GM12878 (cell line): ENCODE results near the gene MYLIP. TPM values are rescaled to one million over a fixed set of nuclear protein-coding genes. Genes with fewer than 3 reads are reported as not detected.

Source experiments
- ATAC-seq: fragments of 200-7000 bp; cut with Tn5 transposase; 3 replicates; pipeline ENCODE4 v1.9.1; 2020; ENCODE audit warnings: mild to moderate bottlenecking, moderate library complexity
- BruUV-seq: library from RNA; stranded (reverse); fragments of 400-500 nt; replicated peaks from 2 replicates; lab custom pipeline; 2021; lab: Mats Ljungman, UMichigan
- CTCF ChIA-PET: fragments of 300-600 bp; sonication (Branson Sonifier 250); formaldehyde crosslinking; extraction: SDS; loops from one replicate; lab custom pipeline; 2021; ENCODE audit warnings: inconsistent platforms; lab: Yijun Ruan, JAX
- POLR2A ChIA-PET: fragments of 350-600 bp; formaldehyde crosslinking; extraction: SDS; loops from one replicate; lab custom pipeline; 2021; ENCODE audit warnings: inconsistent platforms; lab: Charles Lee
- RAD21 ChIA-PET: fragments of 300-600 bp; sonication (Branson Sonifier 250); formaldehyde crosslinking; loops from one replicate; lab custom pipeline; 2023; ENCODE audit warnings: antibody characterized with exemption; ENCODE audit not compliant: unreplicated experiment; lab: Charles Lee
- SMC1A ChIA-PET: fragments of 300-600 bp; sonication (Branson Sonifier 250); formaldehyde crosslinking; loops from one replicate; lab custom pipeline; 2023; ENCODE audit not compliant: unreplicated experiment, uncharacterized antibody; lab: Charles Lee
- DNase-seq: peaks from one replicate; pipeline ENCODE4 v3.0.0-alpha.2; 2011; ENCODE audit warnings: low read depth, low spot score
- FAIRE-seq: peaks from 3 replicates; lab custom pipeline; 2011; peaks lifted over from hg19 to GRCh38; lab: Jason Lieb, UNC
- H2AFZ ChIP-seq: 2 replicates; pipeline ENCODE4 v1.6.0; 2011; ENCODE audit warnings: low read depth, low read length, control low read depth; ENCODE audit not compliant: control insufficient read depth
- H3K27ac ChIP-seq: 2 replicates; pipeline ENCODE4 v1.5.1; 2011; ENCODE audit warnings: control low read depth; ENCODE audit not compliant: control insufficient read depth, insufficient read depth
- H3K27me3 ChIP-seq, 2 experiments: replicated peaks in 1 of 2; 2 replicates each; pipeline versions ENCODE4 v1.6.0 to v1.6.1; 2011; ENCODE audit warnings: low read length in 1 of 2; ENCODE audit not compliant: control insufficient read depth in 2 of 2, insufficient read depth in 2 of 2
- H3K36me3 ChIP-seq, 2 experiments: 2 replicates each; pipeline ENCODE4 v1.5.1; 2011; ENCODE audit warnings: low read length in 1 of 2; ENCODE audit not compliant: control insufficient read depth in 2 of 2, insufficient read depth in 2 of 2
- H3K4me1 ChIP-seq: 2 replicates; pipeline ENCODE4 v1.6.1; 2011; ENCODE audit warnings: mild to moderate bottlenecking, low read length, moderate library complexity, mixed read lengths; ENCODE audit not compliant: control insufficient read depth, insufficient read depth
- H3K4me2 ChIP-seq: 2 replicates; pipeline ENCODE4 v1.6.0; 2011; ENCODE audit warnings: control low read depth; ENCODE audit not compliant: control insufficient read depth, insufficient read depth
- H3K4me3 ChIP-seq: fragments of 200-600 bp; sonication (generic); 2 replicates; pipeline ENCODE4 v1.5.1; 2016
- H3K79me2 ChIP-seq: 2 replicates; pipeline ENCODE4 v1.6.0; 2011; ENCODE audit warnings: low read length; ENCODE audit not compliant: control insufficient read depth, insufficient read depth
- H3K9ac ChIP-seq: 2 replicates; pipeline ENCODE4 v1.8.0; 2011; ENCODE audit warnings: low read length, control low read depth, mixed read lengths; ENCODE audit not compliant: control insufficient read depth, insufficient read depth
- H3K9me3 ChIP-seq: replicated peaks from 3 replicates; pipeline ENCODE4 v1.5.1; 2011; ENCODE audit warnings: mild to moderate bottlenecking, low read length; ENCODE audit not compliant: control insufficient read depth, insufficient read depth
- H4K20me1 ChIP-seq: 2 replicates; pipeline ENCODE4 v1.6.0; 2011; ENCODE audit not compliant: control insufficient read depth, insufficient read depth
- BCL11A ChIP-seq: IDR thresholded peaks from 2 replicates; pipeline ENCODE4 v1.6.1; 2011; ENCODE audit warnings: low read depth, low read length
- BRCA1 ChIP-seq: IDR thresholded peaks from 2 replicates; pipeline ENCODE4 v1.6.1; 2011; ENCODE audit warnings: low read depth, low read length, improper control_type of control experiment
- MXI1 ChIP-seq: fragments of 150-350 bp; IDR thresholded peaks from 2 replicates; pipeline ENCODE4 v1.6.1; 2011; ENCODE audit warnings: low read depth, mild to moderate bottlenecking, inconsistent platforms, low read length, improper control_type of control experiment
- MYC ChIP-seq: IDR thresholded peaks from 2 replicates; pipeline ENCODE4 v1.6.1; 2011; ENCODE audit warnings: mild to moderate bottlenecking, low read length, moderate library complexity, inconsistent platforms; ENCODE audit not compliant: insufficient read depth, insufficient replicate concordance, insufficient read length, severe bottlenecking
- NFYA ChIP-seq: IDR thresholded peaks from 2 replicates; pipeline ENCODE4 v1.6.1; 2011; ENCODE audit warnings: low read depth, mild to moderate bottlenecking, low read length, improper control_type of control experiment, borderline replicate concordance
- NR2C1 ChIP-seq: fragments of 450-650 bp; IDR thresholded peaks from 2 replicates; pipeline ENCODE4 v1.6.1; 2017; ENCODE audit warnings: antibody characterized with exemption, mild to moderate bottlenecking, moderate library complexity
- NR2F1 ChIP-seq: fragments of 450-650 bp; conservative IDR thresholded peaks from 2 replicates; pipeline ENCODE4 v1.6.1; 2017; ENCODE audit warnings: mild to moderate bottlenecking
- POU2F2 ChIP-seq: IDR thresholded peaks from 3 replicates; pipeline ENCODE4 v1.6.1; 2011; ENCODE audit warnings: low read depth, mild to moderate bottlenecking, low read length, borderline replicate concordance
- RELA ChIP-seq: fragments of 450-650 bp; IDR thresholded peaks from 2 replicates; pipeline ENCODE4 v1.8.0; 2014; ENCODE audit warnings: borderline replicate concordance; ENCODE audit not compliant: partially characterized antibody
- SIN3A ChIP-seq: IDR thresholded peaks from 2 replicates; pipeline ENCODE4 v1.6.1; 2012; ENCODE audit warnings: low read depth, low read length, improper control_type of control experiment
- SREBF2 ChIP-seq: IDR thresholded peaks from 2 replicates; pipeline ENCODE4 v1.6.1; 2012; ENCODE audit warnings: mild to moderate bottlenecking, low read length
- ZNF207 ChIP-seq: fragments of 450-650 bp; IDR thresholded peaks from 2 replicates; pipeline ENCODE4 v1.6.1; 2014; ENCODE audit warnings: antibody characterized with exemption, mild to moderate bottlenecking, borderline replicate concordance
- ZNF622 ChIP-seq: fragments of 450-650 bp; IDR thresholded peaks from 2 replicates; pipeline ENCODE4 v1.6.1; 2017; ENCODE audit warnings: mild to moderate bottlenecking, inconsistent platforms
- WGBS: methylation state at CpG from one replicate; pipeline ENCODE4 v1.1.6; 2016; ENCODE audit warnings: low lambda C conversion rate; ENCODE audit not compliant: insufficient replicate concordance, insufficient coverage; ENCODE audit errors: missing lambda C conversion rate; 5-methylcytosine and 5-hydroxymethylcytosine counted together
- in situ Hi-C: fragments of 300-500 bp; cut with MboI; formaldehyde crosslinking; loops from 9 replicates; pipeline ENCODE4 v1.14.3; 2018; ENCODE audit warnings: mixed read lengths
- intact Hi-C: fragments of 100-400 bp; cut with micrococcal nuclease; formaldehyde crosslinking; loops from one replicate; pipeline ENCODE4 v1.14.2; 2022; ENCODE audit not compliant: unreplicated experiment
- polyA plus RNA-seq, 11 experiments: library from polyadenylated mRNA; depleted of rRNA in 4 of 11; unstranded in 6 of 11; stranded (reverse) in 5 of 11; fragments of >200 nt; fragmentation: Nextera tagmentation in 4 of 11; fragmentation: Illumina TruSeq in 1 of 11; extraction: Ambion mirVana in 4 of 11; extraction: Trizol in 1 of 11; gene quantifications; 1 replicate in 1 of 11; 2 replicates in 10 of 11; pipeline versions ENCODE4 v1.2.1 to v1.2.3, GENCODE V29; 2011 to 2016; ENCODE audit warnings: inconsistent platforms in 2 of 11, missing spikeins in 2 of 11, low read depth in 1 of 11
- total RNA-seq, 4 experiments: library from RNA; depleted of rRNA in 3 of 4; stranded (reverse); fragments of >200 nt in 3 of 4; fragmentation: Illumina TruSeq in 1 of 4; extraction: Trizol in 1 of 4; gene quantifications; 2 replicates each; pipeline versions ENCODE4 v1.2.1 to v1.2.3, GENCODE V29; 2013 to 2021
- TF ChIP-seq, protein P1 (sequence below): IDR thresholded peaks from 2 replicates; pipeline ENCODE4 v1.6.1; 2011; ENCODE audit warnings: low read depth, mild to moderate bottlenecking, low read length, moderate library complexity, borderline replicate concordance; ENCODE audit errors: extremely low read depth
- TF ChIP-seq, protein P2 (sequence below): IDR thresholded peaks from 2 replicates; pipeline ENCODE4 v1.6.1; 2011; ENCODE audit warnings: borderline replicate concordance, low read depth, mild to moderate bottlenecking, moderate library complexity, low read length; ENCODE audit not compliant: insufficient read depth, poor library complexity, severe bottlenecking

The MYLIP gene
- total and polyA plus RNA-seq, 10 of the 15 experiments (the other 5 are each of a cell fraction or from before 2014, with no cell fraction given) = 5.3 to 123 (median 12.5) TPM

DNA sequence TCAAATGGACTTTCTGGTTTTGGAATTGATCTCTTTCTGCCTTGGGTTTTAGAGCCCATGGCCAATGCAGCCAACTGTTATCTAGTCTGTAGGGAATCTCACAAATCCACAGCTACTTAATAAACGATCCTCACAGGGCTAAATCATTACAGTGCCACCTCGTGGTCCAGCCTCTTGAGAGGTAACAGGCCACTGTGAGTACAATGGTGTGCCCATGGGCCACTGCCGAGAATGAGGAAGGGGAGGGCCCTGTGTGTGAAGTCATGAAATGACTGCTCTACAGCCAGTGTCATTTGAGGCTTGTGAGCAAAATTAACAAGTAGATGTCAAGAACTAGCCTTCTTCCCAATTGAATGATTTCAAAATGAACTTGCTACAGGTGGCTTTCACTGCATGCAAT is 55.2 kb downstream of the MYLIP start (continued):
- no peak for TF ChIP-seq POU2F2
- no peak for TF ChIP-seq ZNF207
- TF ChIP-seq, protein P1, sequence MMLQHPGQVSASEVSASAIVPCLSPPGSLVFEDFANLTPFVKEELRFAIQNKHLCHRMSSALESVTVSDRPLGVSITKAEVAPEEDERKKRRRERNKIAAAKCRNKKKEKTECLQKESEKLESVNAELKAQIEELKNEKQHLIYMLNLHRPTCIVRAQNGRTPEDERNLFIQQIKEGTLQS = no peak
- TF ChIP-seq NFYA = no peak
- no peak for TF ChIP-seq ZNF622
- no peak for TF ChIP-seq MYC

DNA sequence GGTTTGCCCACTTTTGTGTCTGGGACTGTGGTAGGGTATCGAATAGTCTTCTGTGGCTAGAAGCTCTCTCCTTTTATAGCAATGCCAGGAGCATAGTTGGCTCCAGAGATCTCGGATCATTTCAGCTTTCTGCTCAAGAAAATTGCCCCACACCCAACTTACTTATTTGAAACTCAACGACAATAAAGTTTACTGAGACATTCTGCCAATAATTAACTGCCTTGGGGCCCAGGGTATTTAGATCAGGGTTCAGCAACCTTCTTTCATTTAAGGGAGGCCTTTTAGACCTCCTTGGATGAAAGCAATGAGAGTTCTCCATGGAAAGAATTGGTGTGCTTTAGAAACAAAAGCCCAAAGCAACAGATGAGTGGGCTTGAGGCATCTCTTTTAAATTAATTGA is 55.7 kb downstream of the MYLIP start:
- TF ChIP-seq NR2C1 = no peak
- TF ChIP-seq RELA = no peak
- no peak for TF ChIP-seq BRCA1
- TF ChIP-seq SREBF2 = no peak
- no peak for TF ChIP-seq SIN3A
- no peak for TF ChIP-seq NR2F1
- TF ChIP-seq, protein P2, sequence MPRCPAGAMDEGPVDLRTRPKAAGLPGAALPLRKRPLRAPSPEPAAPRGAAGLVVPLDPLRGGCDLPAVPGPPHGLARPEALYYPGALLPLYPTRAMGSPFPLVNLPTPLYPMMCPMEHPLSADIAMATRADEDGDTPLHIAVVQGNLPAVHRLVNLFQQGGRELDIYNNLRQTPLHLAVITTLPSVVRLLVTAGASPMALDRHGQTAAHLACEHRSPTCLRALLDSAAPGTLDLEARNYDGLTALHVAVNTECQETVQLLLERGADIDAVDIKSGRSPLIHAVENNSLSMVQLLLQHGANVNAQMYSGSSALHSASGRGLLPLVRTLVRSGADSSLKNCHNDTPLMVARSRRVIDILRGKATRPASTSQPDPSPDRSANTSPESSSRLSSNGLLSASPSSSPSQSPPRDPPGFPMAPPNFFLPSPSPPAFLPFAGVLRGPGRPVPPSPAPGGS = no peak
- no peak for TF ChIP-seq MXI1
- no peak for TF ChIP-seq BCL11A
- POLR2A ChIA-PET = interaction anchor here (1.6 to 2.2 kb wide), 2 partner anchors 282 to 517 kb away, joined by 3 to 7 read pairs; no protein-coding TSS in a partner anchor
- no peaks in the 10 kb centered on the region for H3K4me1 ChIP-seq
- no peaks in the 10 kb centered on the region for H4K20me1 ChIP-seq
- intact Hi-C loops (no loop called here), in situ Hi-C loops (loop anchor here (5.0 kb wide), 1 partner anchor 492 kb away; no protein-coding TSS in a partner anchor)
- FAIRE-seq (no peak), DNase-seq (no peak), ATAC-seq (no peak)
- BruUV-seq = no TSS peak
- H3K4me3 ChIP-seq = no peak overlapping the region
- H3K9me3 ChIP-seq = no peaks in the 10 kb centered on the region; the same call in 2 of the 3 replicates
- H3K27ac ChIP-seq = no peak overlapping the region
- WGBS = 84% methylated on average over 3 of the region's 3 CpGs
- no peak overlapping the region for H3K9ac ChIP-seq
- H2AFZ ChIP-seq = no peak overlapping the region
- SMC1A ChIA-PET = interaction anchor here (0.9 to 7.7 kb wide), 12 partner anchors 9 to 562 kb away, joined by 3 to 93 read pairs (median 12); no protein-coding TSS in a partner anchor
- no peaks in the 10 kb centered on the region for H3K36me3 ChIP-seq
- no peaks in the 10 kb centered on the region for H3K79me2 ChIP-seq
- RAD21 ChIA-PET = interaction anchor here (0.6 to 5.8 kb wide), 14 partner anchors 12 to 525 kb away, joined by 3 to 129 read pairs (median 12); partner anchors contain the start of gene MYLIP
- H3K27me3 ChIP-seq = no peaks in the 10 kb centered on the region; a peak in 1 of 4 replicates
- no peak overlapping the region for H3K4me2 ChIP-seq
- CTCF ChIA-PET = interaction anchor here (1.1 to 3.9 kb wide), 16 partner anchors 10 to 582 kb away, joined by 3 to 130 read pairs (median 17); partner anchors contain the start of gene MYLIP
